Fibroblast of skin of back (primary cell): ENCODE results near the gene ANKRD23.

Experiments
- DNase-seq: peaks from one replicate; pipeline ENCODE4 v3.0.0-alpha.2; 2013

Gene ANKRD23

GRCh38 chr2:96835830-96836229 is 8.0 kb downstream of the ANKRD23 start:
- DNase-seq, result no peak

GRCh38 chr2:96832754-96833507 is 10.9 kb downstream of the ANKRD23 start:
- peak; percentile 74 for DNase-seq

GRCh38 chr2:96832408-96832753 is 11.4 kb downstream of the ANKRD23 start:
- DNase-seq, result no peak

GRCh38 chr2:96831679-96832078 is 12.1 kb downstream of the ANKRD23 start:
- peak; percentile 21 for DNase-seq

GRCh38 chr2:96830044-96830562 is 13.7 kb downstream of the ANKRD23 start:
- no peak for DNase-seq

GRCh38 chr2:96828874-96829273 is 14.9 kb downstream of the ANKRD23 start:
- DNase-seq, result no peak

GRCh38 chr2:96828436-96828835 is 15.4 kb downstream of the ANKRD23 start:
- DNase-seq, result no peak

GRCh38 chr2:96826546-96827278 is 17.1 kb downstream of the ANKRD23 start:
- DNase-seq, result no peak

- DNase-seq, result no peak
Observed at GRCh38 chr2:96825057-96825456, 18.8 kb downstream of the ANKRD23 start.

- DNase-seq, result peak; percentile 47
Observed at GRCh38 chr2:96824079-96824870, 19.5 kb downstream of the ANKRD23 start.

GRCh38 chr2:96823198-96823597 is 20.6 kb downstream of the ANKRD23 start:
- DNase-seq, result no peak

- DNase-seq, result no peak
Observed at GRCh38 chr2:96822786-96823185, 21.0 kb downstream of the ANKRD23 start.

GRCh38 chr2:96821113-96821675 is 22.6 kb downstream of the ANKRD23 start:
- DNase-seq, result no peak

GRCh38 chr2:96819876-96820511 is 23.8 kb downstream of the ANKRD23 start:
- DNase-seq, result no peak

- DNase-seq, result no peak
Observed at GRCh38 chr2:96819128-96819875, 24.5 kb downstream of the ANKRD23 start.

GRCh38 chr2:96817882-96818281 is 25.9 kb downstream of the ANKRD23 start:
- no peak for DNase-seq

- no peak for DNase-seq
Observed at GRCh38 chr2:96816836-96817702, 26.8 kb downstream of the ANKRD23 start.

- peak; percentile 92 for DNase-seq
Observed at GRCh38 chr2:96816127-96816835, 27.5 kb downstream of the ANKRD23 start, which contains the start of gene CNNM3. Gene CNNM3, plus strand, starts transcription at chr2:96816268. Its CDS starts 10 bp downstream, at chr2:96816278.

- no peak for DNase-seq
Observed at GRCh38 chr2:96815326-96816126, 28.3 kb downstream of the ANKRD23 start.
